Ectodermal cell (in vitro differentiated cells): ENCODE measurements around the gene MPST.

ENCODE experiments used
- H3K27ac ChIP-seq: 2 replicates; pipeline ENCODE4 v1.7.0; 2013; ENCODE audit warnings: mild to moderate bottlenecking, low read depth, low read length; ENCODE audit not compliant: insufficient read depth, poor library complexity, severe bottlenecking
- H3K27me3 ChIP-seq: 2 replicates; pipeline ENCODE4 v1.7.0; 2013; ENCODE audit warnings: mild to moderate bottlenecking, low read length; ENCODE audit not compliant: insufficient read depth, control insufficient read depth, poor library complexity, severe bottlenecking
- H3K36me3 ChIP-seq: one replicate; pipeline ENCODE4 v1.7.0; 2013; ENCODE audit warnings: low read length; ENCODE audit not compliant: control insufficient read depth, insufficient read depth
- H3K4me1 ChIP-seq: one replicate; pipeline ENCODE4 v1.7.0; 2013; ENCODE audit warnings: low read length; ENCODE audit not compliant: control insufficient read depth, insufficient read depth
- H3K4me3 ChIP-seq: 2 replicates; pipeline ENCODE4 v1.7.0; 2013; ENCODE audit warnings: low read depth, low read length, control low read depth; ENCODE audit not compliant: insufficient read depth
- H3K9me3 ChIP-seq: 2 replicates; pipeline ENCODE4 v1.7.0; 2013; ENCODE audit warnings: mild to moderate bottlenecking, low read length, moderate library complexity; ENCODE audit not compliant: control insufficient read depth
- WGBS, 2 experiments: methylation state at CpG; one replicate each; pipeline ENCODE4 v1.1.7; 2013; ENCODE audit warnings: missing lambda C conversion rate in 2 of 2; 5-methylcytosine and 5-hydroxymethylcytosine counted together

The MPST gene

GRCh38 chr22:37012956-37013355, 6.6 kb upstream of the MPST start:
- WGBS, 2 experiments = 77% methylated on average over 10 of the region's 10 CpGs
- Histone ChIP-seq H3K36me3 (no peaks in the 10 kb centered on the region), H3K4me3 (no peak overlapping the region), H3K27ac (no peak overlapping the region), H3K27me3 (no peaks in the 10 kb centered on the region), H3K4me1 (peaks cover 4% of the 10 kb centered on the region), H3K9me3 (no peaks in the 10 kb centered on the region)

- no peaks in the 10 kb centered on the region for H3K27me3 ChIP-seq
- peaks cover 3% of the 10 kb centered on the region for H3K36me3 ChIP-seq
- no peaks in the 10 kb centered on the region for H3K4me1 ChIP-seq
- no peak overlapping the region for H3K4me3 ChIP-seq
- no peak overlapping the region for H3K27ac ChIP-seq
- H3K9me3 ChIP-seq = no peaks in the 10 kb centered on the region
- WGBS, 2 experiments = 86 to 89% methylated on average over 4 of the region's 4 CpGs
Measured at GRCh38 chr22:37014415-37014806, 5.1 kb upstream of the MPST start.

GRCh38 chr22:37014835-37015586, 4.5 kb upstream of the MPST start:
- no peak overlapping the region for H3K27ac ChIP-seq
- H3K9me3 ChIP-seq = no peaks in the 10 kb centered on the region
- 88 to 91% methylated on average over 12 of the region's 12 CpGs for WGBS, 2 experiments
- H3K27me3 ChIP-seq = no peaks in the 10 kb centered on the region
- H3K36me3 ChIP-seq = peaks cover 3% of the 10 kb centered on the region
- no peak overlapping the region for H3K4me3 ChIP-seq
- H3K4me1 ChIP-seq = no peaks in the 10 kb centered on the region

GRCh38 chr22:37015587-37015878, 4.0 kb upstream of the MPST start:
- Histone ChIP-seq H3K27ac (no peak overlapping the region), H3K4me3 (no peak overlapping the region), H3K9me3 (no peaks in the 10 kb centered on the region), H3K27me3 (no peaks in the 10 kb centered on the region), H3K4me1 (no peaks in the 10 kb centered on the region), H3K36me3 (peaks cover 3% of the 10 kb centered on the region)
- 92 to 95% methylated on average over 4 of the region's 4 CpGs for WGBS, 2 experiments

- 94 to 96% methylated on average over 14 of the region's 14 CpGs for WGBS, 2 experiments
- Histone ChIP-seq H3K27me3 (no peaks in the 10 kb centered on the region), H3K9me3 (no peaks in the 10 kb centered on the region), H3K4me1 (no peaks in the 10 kb centered on the region), H3K4me3 (no peak overlapping the region), H3K27ac (no peak overlapping the region), H3K36me3 (peaks cover 3% of the 10 kb centered on the region)
Measured at GRCh38 chr22:37016134-37016910, 3.2 kb upstream of the MPST start.

GRCh38 chr22:37017356-37017755, 2.2 kb upstream of the MPST start:
- Histone ChIP-seq H3K36me3 (peaks cover 3% of the 10 kb centered on the region), H3K4me3 (no peak overlapping the region), H3K27me3 (no peaks in the 10 kb centered on the region), H3K27ac (no peak overlapping the region), H3K4me1 (no peaks in the 10 kb centered on the region), H3K9me3 (no peaks in the 10 kb centered on the region)
- 94 to 96% methylated on average over 10 of the region's 10 CpGs for WGBS, 2 experiments

GRCh38 chr22:37018086-37018814, 1.3 kb upstream of the MPST start:
- WGBS, 2 experiments = 79 to 80% methylated on average over 45 of the region's 45 CpGs
- no peaks in the 10 kb centered on the region for H3K9me3 ChIP-seq
- H3K4me3 ChIP-seq = peak overlapping the region; percentile 73
- H3K4me1 ChIP-seq = no peaks in the 10 kb centered on the region
- H3K27me3 ChIP-seq = no peaks in the 10 kb centered on the region
- peaks cover 3% of the 10 kb centered on the region for H3K36me3 ChIP-seq
- H3K27ac ChIP-seq = no peak overlapping the region

- 1% methylated on average over 35 of the region's 35 CpGs for WGBS, 2 experiments
- Histone ChIP-seq H3K27ac (peak overlapping the region; percentile 52), H3K4me3 (peak overlapping the region; percentile 73), H3K4me1 (no peaks in the 10 kb centered on the region), H3K9me3 (no peaks in the 10 kb centered on the region), H3K27me3 (no peaks in the 10 kb centered on the region), H3K36me3 (peaks cover 3% of the 10 kb centered on the region)
Measured at GRCh38 chr22:37018815-37019308, 680 bp upstream of the MPST start.

- H3K9me3 ChIP-seq = no peaks in the 10 kb centered on the region
- peaks cover 3% of the 10 kb centered on the region for H3K36me3 ChIP-seq
- no peaks in the 10 kb centered on the region for H3K4me1 ChIP-seq
- no peak overlapping the region for H3K27ac ChIP-seq
- no peaks in the 10 kb centered on the region for H3K27me3 ChIP-seq
- peak overlapping the region; percentile 73 for H3K4me3 ChIP-seq
- WGBS, 2 experiments = 2 to 5% methylated on average over 5 of the region's 5 CpGs
Measured at GRCh38 chr22:37020192-37020479, 594 bp downstream of the MPST start.

- H3K36me3 ChIP-seq = peaks cover 4% of the 10 kb centered on the region
- WGBS, 2 experiments = 91 to 93% methylated on average over 5 of the region's 5 CpGs
Measured at GRCh38 chr22:37021041-37021440, 1.5 kb downstream of the MPST start.

More at GRCh38 chr22:37021041-37021440, 1.5 kb downstream of the MPST start:
- peak overlapping the region; percentile 2 for H3K4me3 ChIP-seq
- H3K9me3 ChIP-seq = no peaks in the 10 kb centered on the region
- H3K27ac ChIP-seq = no peak overlapping the region
- H3K4me1 ChIP-seq = no peaks in the 10 kb centered on the region
- H3K27me3 ChIP-seq = no peaks in the 10 kb centered on the region
